ENCODE measurements around the gene KIAA1671.
"Not testable (repeated sequence)": the region's sequence is repeated elsewhere in the genome, so short reads cannot be mapped to it uniquely, and the experiment has no call there.

KIAA1671 gene

GRCh38 chr22:25174156-25174887 is 221.8 kb downstream of the KIAA1671 start:
- DNase-seq (ENCODE audit: low read depth): no peak

- DNase-seq (ENCODE audit: low read depth): no peak
Observed at GRCh38 chr22:25174888-25175411, 222.4 kb downstream of the KIAA1671 start.

- no peak for DNase-seq (ENCODE audit: low read depth)
Observed at GRCh38 chr22:25176175-25176574, 223.7 kb downstream of the KIAA1671 start.

- no peak for DNase-seq (ENCODE audit: low read depth)
Observed at GRCh38 chr22:25176799-25177198, 224.3 kb downstream of the KIAA1671 start.

GRCh38 chr22:25177226-25177625 is 224.7 kb downstream of the KIAA1671 start:
- no peak for DNase-seq (ENCODE audit: low read depth)

- no peak for DNase-seq (ENCODE audit: low read depth)
Observed at GRCh38 chr22:25177895-25178294, 225.4 kb downstream of the KIAA1671 start.

GRCh38 chr22:25178348-25178747 is 225.8 kb downstream of the KIAA1671 start:
- not testable (repeated sequence) for DNase-seq (ENCODE audit: low read depth)

- not testable (repeated sequence) for DNase-seq (ENCODE audit: low read depth)
Observed at GRCh38 chr22:25178869-25179631, 226.5 kb downstream of the KIAA1671 start.

GRCh38 chr22:25182131-25183110 is 229.9 kb downstream of the KIAA1671 start:
- no peak for DNase-seq (ENCODE audit: low read depth)

GRCh38 chr22:25183949-25184619 is 231.6 kb downstream of the KIAA1671 start:
- DNase-seq (ENCODE audit: low read depth): no peak

- no peak for DNase-seq (ENCODE audit: low read depth)
Observed at GRCh38 chr22:25186140-25186539, 233.6 kb downstream of the KIAA1671 start.

GRCh38 chr22:25187469-25187868 is 235.0 kb downstream of the KIAA1671 start:
- DNase-seq (ENCODE audit: low read depth): no peak

GRCh38 chr22:25192406-25192805 is 239.9 kb downstream of the KIAA1671 start:
- DNase-seq (ENCODE audit: low read depth): no peak

GRCh38 chr22:25193130-25193529 is 240.6 kb downstream of the KIAA1671 start:
- no peak for DNase-seq (ENCODE audit: low read depth)

GRCh38 chr22:25193548-25193947 is 241.0 kb downstream of the KIAA1671 start:
- DNase-seq (ENCODE audit: low read depth): no peak

- DNase-seq (ENCODE audit: low read depth): no peak
Observed at GRCh38 chr22:25196326-25196725, 243.8 kb downstream of the KIAA1671 start.

- no peak for DNase-seq (ENCODE audit: low read depth)
Observed at GRCh38 chr22:25197340-25197739, 244.8 kb downstream of the KIAA1671 start.

- no peak for DNase-seq (ENCODE audit: low read depth)
Observed at GRCh38 chr22:25199731-25200520, 247.4 kb downstream of the KIAA1671 start, which contains the start of gene CRYBB3. TSS of gene CRYBB3 (plus strand) at chr22:25199858. CDS start at chr22:25201397, 1,539 bp downstream.

GRCh38 chr22:25200967-25201366 is 248.5 kb downstream of the KIAA1671 start:
- no peak for DNase-seq (ENCODE audit: low read depth)

GRCh38 chr22:25201557-25202273 is 249.2 kb downstream of the KIAA1671 start:
- DNase-seq (ENCODE audit: low read depth): no peak
